ENCODE results near the gene CAPN10.

Gene CAPN10

DNA sequence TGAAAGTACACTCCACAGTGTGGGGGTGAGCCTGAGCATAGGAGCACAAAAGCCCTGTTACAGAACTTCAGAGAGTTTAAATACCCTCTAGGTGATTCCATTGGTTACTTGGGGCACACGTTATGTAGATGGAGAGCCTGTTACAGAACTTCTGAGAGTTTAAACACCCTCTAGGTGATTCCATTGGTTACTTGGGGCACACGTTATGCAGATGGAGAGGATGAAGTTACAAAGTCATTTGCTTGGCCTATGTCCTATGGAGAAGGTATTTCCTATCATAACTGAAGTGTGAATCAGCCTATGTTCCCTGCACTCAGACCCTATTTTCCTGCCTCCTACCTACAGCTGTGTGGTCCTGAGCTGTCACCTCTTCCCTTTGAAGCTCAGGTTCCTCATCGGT, 3.8 kb upstream of the CAPN10 start:
- Histone ChIP-seq H3K79me2 (peaks cover 58% of the 10 kb centered on the region), H3K9ac (no peak overlapping the region), H3K4me2 (ENCODE audit: low read length) (no peak overlapping the region), H3K9me3 (ENCODE audit: control insufficient read depth, low read length) (no peaks in the 10 kb centered on the region), H3K36me3 (ENCODE audit: control insufficient read depth, insufficient read depth, low read length) (no peaks in the 10 kb centered on the region), H3K27me3 (ENCODE audit: control insufficient read depth, insufficient read depth, low read length) (no peaks in the 10 kb centered on the region), H3K27ac (no peak overlapping the region), H3K4me1 (peaks cover 15% of the 10 kb centered on the region), H3K4me3 (ENCODE audit: low read depth, low read length) (no peak overlapping the region), H2AFZ (no peak overlapping the region)
- TF ChIP-seq, protein P1, sequence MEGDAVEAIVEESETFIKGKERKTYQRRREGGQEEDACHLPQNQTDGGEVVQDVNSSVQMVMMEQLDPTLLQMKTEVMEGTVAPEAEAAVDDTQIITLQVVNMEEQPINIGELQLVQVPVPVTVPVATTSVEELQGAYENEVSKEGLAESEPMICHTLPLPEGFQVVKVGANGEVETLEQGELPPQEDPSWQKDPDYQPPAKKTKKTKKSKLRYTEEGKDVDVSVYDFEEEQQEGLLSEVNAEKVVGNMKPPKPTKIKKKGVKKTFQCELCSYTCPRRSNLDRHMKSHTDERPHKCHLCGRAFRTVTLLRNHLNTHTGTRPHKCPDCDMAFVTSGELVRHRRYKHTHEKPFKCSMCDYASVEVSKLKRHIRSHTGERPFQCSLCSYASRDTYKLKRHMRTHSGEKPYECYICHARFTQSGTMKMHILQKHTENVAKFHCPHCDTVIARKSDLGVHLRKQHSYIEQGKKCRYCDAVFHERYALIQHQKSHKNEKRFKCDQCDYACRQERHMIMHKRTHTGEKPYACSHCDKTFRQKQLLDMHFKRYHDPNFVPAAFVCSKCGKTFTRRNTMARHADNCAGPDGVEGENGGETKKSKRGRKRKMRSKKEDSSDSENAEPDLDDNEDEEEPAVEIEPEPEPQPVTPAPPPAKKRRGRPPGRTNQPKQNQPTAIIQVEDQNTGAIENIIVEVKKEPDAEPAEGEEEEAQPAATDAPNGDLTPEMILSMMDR (IDR thresholded peaks at IDR 0.05) = no peak

DNA sequence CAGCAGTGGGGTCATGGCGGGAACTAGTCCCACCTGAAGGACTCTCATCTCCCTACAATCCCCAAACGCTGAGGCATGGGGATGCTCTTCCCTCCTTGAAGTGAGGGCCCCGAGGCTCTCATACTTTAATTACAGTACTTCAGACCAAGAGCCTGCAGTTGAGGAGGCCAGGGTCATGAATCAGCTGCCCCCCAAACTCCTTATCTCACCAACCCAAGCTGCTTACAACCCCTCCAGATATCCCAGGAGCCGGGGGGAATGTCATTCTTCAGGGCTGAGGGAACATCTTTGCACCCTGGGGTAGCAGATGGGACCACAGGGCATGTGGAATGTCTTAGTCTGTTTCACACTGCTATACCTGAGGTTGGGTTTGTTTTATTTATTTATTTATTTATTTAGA, 2.8 kb upstream of the CAPN10 start:
- H3K79me2 ChIP-seq = peaks cover 61% of the 10 kb centered on the region
- H3K4me3 ChIP-seq (ENCODE audit: low read depth, low read length) = no peak overlapping the region
- H3K27ac ChIP-seq = no peak overlapping the region
- H3K9ac ChIP-seq = no peak overlapping the region
- no peak overlapping the region for H3K4me2 ChIP-seq (ENCODE audit: low read length)
- no peaks in the 10 kb centered on the region for H3K9me3 ChIP-seq (ENCODE audit: control insufficient read depth, low read length)
- TF ChIP-seq, protein P1 (IDR thresholded peaks at IDR 0.05) = no peak
- H2AFZ ChIP-seq = no peak overlapping the region
- H3K4me1 ChIP-seq = peaks cover 18% of the 10 kb centered on the region
- H3K27me3 ChIP-seq (ENCODE audit: control insufficient read depth, insufficient read depth, low read length) = no peaks in the 10 kb centered on the region
- no peaks in the 10 kb centered on the region for H3K36me3 ChIP-seq (ENCODE audit: control insufficient read depth, insufficient read depth, low read length)

GRCh38 chr2:240584486-240585031, 2.0 kb upstream of the CAPN10 start:
- H3K9ac ChIP-seq = no peak overlapping the region
- TF ChIP-seq, protein P1 (IDR thresholded peaks at IDR 0.05) = no peak
- peaks cover 61% of the 10 kb centered on the region for H3K79me2 ChIP-seq
- H3K9me3 ChIP-seq (ENCODE audit: control insufficient read depth, low read length) = no peaks in the 10 kb centered on the region
- H3K4me3 ChIP-seq (ENCODE audit: low read depth, low read length) = no peak overlapping the region
- H3K4me2 ChIP-seq (ENCODE audit: low read length) = peak overlapping the region; percentile 75
- H3K4me1 ChIP-seq = peaks cover 18% of the 10 kb centered on the region
- H3K27ac ChIP-seq = no peak overlapping the region
- no peaks in the 10 kb centered on the region for H3K36me3 ChIP-seq (ENCODE audit: control insufficient read depth, insufficient read depth, low read length)
- no peak overlapping the region for H2AFZ ChIP-seq
- H3K27me3 ChIP-seq (ENCODE audit: control insufficient read depth, insufficient read depth, low read length) = no peaks in the 10 kb centered on the region

GRCh38 chr2:240585101-240585500, 1.4 kb upstream of the CAPN10 start:
- Histone ChIP-seq H3K9me3 (ENCODE audit: control insufficient read depth, low read length) (no peaks in the 10 kb centered on the region), H3K4me2 (ENCODE audit: low read length) (peak overlapping the region; percentile 75), H3K36me3 (ENCODE audit: control insufficient read depth, insufficient read depth, low read length) (no peaks in the 10 kb centered on the region), H3K27me3 (ENCODE audit: control insufficient read depth, insufficient read depth, low read length) (no peaks in the 10 kb centered on the region), H3K4me3 (ENCODE audit: low read depth, low read length) (peak overlapping the region; percentile 83), H3K79me2 (peaks cover 57% of the 10 kb centered on the region), H3K27ac (no peak overlapping the region), H2AFZ (no peak overlapping the region), H3K9ac (no peak overlapping the region), H3K4me1 (peaks cover 18% of the 10 kb centered on the region)
- TF ChIP-seq, protein P1 (IDR thresholded peaks at IDR 0.05) = no peak

GRCh38 chr2:240585681-240586197, 795 bp upstream of the CAPN10 start:
- Histone ChIP-seq H3K4me2 (ENCODE audit: low read length) (peak overlapping the region; percentile 75), H3K27ac (peak overlapping the region; percentile 81), H3K36me3 (ENCODE audit: control insufficient read depth, insufficient read depth, low read length) (no peaks in the 10 kb centered on the region), H3K9me3 (ENCODE audit: control insufficient read depth, low read length) (no peaks in the 10 kb centered on the region), H3K4me3 (ENCODE audit: low read depth, low read length) (peak overlapping the region; percentile 83), H3K4me1 (peaks cover 18% of the 10 kb centered on the region), H3K27me3 (ENCODE audit: control insufficient read depth, insufficient read depth, low read length) (no peaks in the 10 kb centered on the region), H3K79me2 (peaks cover 51% of the 10 kb centered on the region), H2AFZ (peak overlapping the region; percentile 84), H3K9ac (peak overlapping the region; percentile 62)
- TF ChIP-seq, protein P1 (IDR thresholded peaks at IDR 0.05) = no peak
